ENCODE data around the gene MED13L. TPM values are rescaled to one million over a fixed set of nuclear protein-coding genes. Genes with fewer than 3 reads are reported as not detected.
A peak's percentile ranks its signal among the peaks of the same experiment; 100 is the strongest.
"Not testable (repeated sequence)": the region's sequence is repeated elsewhere in the genome, so short reads cannot be mapped to it uniquely, and the experiment has no call there.

Gene MED13L
- polyA plus RNA-seq, 3 donors = 69.2 to 91.0 (median 81.3) TPM

- no peak for DNase-seq (ENCODE audit: extremely low read depth in 1 of 11, low read depth in 9 of 11, low spot score in 4 of 11)
These were observed 216.7 kb downstream of the MED13L start for GRCh38 chr12:116060764-116061163.

GRCh38 chr12:116059904-116060303 is 217.6 kb downstream of the MED13L start:
- no peak for DNase-seq (ENCODE audit: extremely low read depth in 1 of 11, low read depth in 9 of 11, low spot score in 4 of 11)

GRCh38 chr12:116058574-116058973 is 218.9 kb downstream of the MED13L start:
- DNase-seq (ENCODE audit: extremely low read depth in 1 of 11, low read depth in 9 of 11, low spot score in 4 of 11) = no peak

- DNase-seq (ENCODE audit: extremely low read depth in 1 of 11, low read depth in 9 of 11, low spot score in 4 of 11) = no peak
These were observed 220.1 kb downstream of the MED13L start for GRCh38 chr12:116057356-116057755.

GRCh38 chr12:116055895-116056607 is 221.4 kb downstream of the MED13L start:
- no peak for DNase-seq (ENCODE audit: extremely low read depth in 1 of 11, low read depth in 9 of 11, low spot score in 4 of 11)

GRCh38 chr12:116054280-116054679 is 223.2 kb downstream of the MED13L start:
- no peak for DNase-seq (ENCODE audit: extremely low read depth in 1 of 11, low read depth in 9 of 11, low spot score in 4 of 11)

GRCh38 chr12:116053479-116054200 is 223.9 kb downstream of the MED13L start:
- no peak for DNase-seq (ENCODE audit: extremely low read depth in 1 of 11, low read depth in 9 of 11, low spot score in 4 of 11)

- peak in 1 of 11 donors; percentile 24 for DNase-seq (ENCODE audit: extremely low read depth in 1 of 11, low read depth in 9 of 11, low spot score in 4 of 11)
These were observed 227.2 kb downstream of the MED13L start for GRCh38 chr12:116050275-116050674.

- DNase-seq (ENCODE audit: extremely low read depth in 1 of 11, low read depth in 9 of 11, low spot score in 4 of 11) = no peak
These were observed 228.6 kb downstream of the MED13L start for GRCh38 chr12:116048879-116049278.

GRCh38 chr12:116046039-116046438 is 231.5 kb downstream of the MED13L start:
- DNase-seq (ENCODE audit: extremely low read depth in 1 of 11, low read depth in 9 of 11, low spot score in 4 of 11) = no peak

- no peak for DNase-seq (ENCODE audit: extremely low read depth in 1 of 11, low read depth in 9 of 11, low spot score in 4 of 11)
These were observed 232.3 kb downstream of the MED13L start for GRCh38 chr12:116045150-116045549.

- DNase-seq (ENCODE audit: extremely low read depth in 1 of 11, low read depth in 9 of 11, low spot score in 4 of 11) = no peak
These were observed 233.6 kb downstream of the MED13L start for GRCh38 chr12:116043659-116044535.

GRCh38 chr12:116040402-116040801 is 237.1 kb downstream of the MED13L start:
- DNase-seq (ENCODE audit: extremely low read depth in 1 of 11, low read depth in 9 of 11, low spot score in 4 of 11) = no peak

- no peak for DNase-seq (ENCODE audit: extremely low read depth in 1 of 11, low read depth in 9 of 11, low spot score in 4 of 11)
These were observed 238.4 kb downstream of the MED13L start for GRCh38 chr12:116039081-116039480.

GRCh38 chr12:116037941-116038837 is 239.3 kb downstream of the MED13L start:
- DNase-seq (ENCODE audit: extremely low read depth in 1 of 11, low read depth in 9 of 11, low spot score in 4 of 11) = peak in 1 of 11 donors; percentile 8

- no peak for DNase-seq (ENCODE audit: extremely low read depth in 1 of 11, low read depth in 9 of 11, low spot score in 4 of 11)
These were observed 243.7 kb downstream of the MED13L start for GRCh38 chr12:116033765-116034164.

GRCh38 chr12:116031624-116032023 is 245.9 kb downstream of the MED13L start:
- not testable (repeated sequence) for DNase-seq (ENCODE audit: extremely low read depth in 1 of 11, low read depth in 9 of 11, low spot score in 4 of 11)

- DNase-seq (ENCODE audit: extremely low read depth in 1 of 11, low read depth in 9 of 11, low spot score in 4 of 11) = no peak
These were observed 248.9 kb downstream of the MED13L start for GRCh38 chr12:116028619-116029018.

GRCh38 chr12:116027551-116027821 is 250.0 kb downstream of the MED13L start:
- no peak for DNase-seq (ENCODE audit: extremely low read depth in 1 of 11, low read depth in 9 of 11, low spot score in 4 of 11)
